ENCODE data around the gene NCOA7.
"Not testable (repeated sequence)": the region's sequence is repeated elsewhere in the genome, so short reads cannot be mapped to it uniquely, and the experiment has no call there.

NCOA7 gene

GRCh38 chr6:125912430-125912829 lies 121.7 kb downstream of the NCOA7 start:
- in situ Hi-C loops (cut with MboI; ENCODE audit: low sequenced_read_pairs): not testable (repeated sequence)

DNA sequence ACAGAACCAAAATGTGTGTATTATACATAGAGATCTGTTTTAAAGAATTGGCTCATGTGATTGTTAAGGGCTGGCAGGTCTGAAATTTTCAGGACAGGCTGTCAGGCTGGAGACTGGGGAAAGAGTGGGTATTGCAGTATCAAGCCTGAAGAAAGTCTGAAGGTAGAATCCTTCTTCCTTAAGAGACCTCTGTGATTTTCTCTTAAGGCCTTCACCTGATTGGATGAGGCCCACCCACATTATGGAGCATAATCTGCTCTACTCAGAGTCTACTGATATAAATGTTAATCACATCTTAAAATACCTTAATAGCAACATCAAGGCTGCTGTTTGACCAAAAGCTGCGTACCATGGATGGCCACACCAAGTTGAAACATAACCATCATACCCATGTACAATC lies 122.4 kb downstream of the NCOA7 start:
- in situ Hi-C loops (cut with MboI; ENCODE audit: low sequenced_read_pairs): no loop called here

- in situ Hi-C loops (cut with MboI; ENCODE audit: low sequenced_read_pairs): no loop called here
Measured at GRCh38 chr6:125913864-125914351, 123.1 kb downstream of the NCOA7 start.

DNA sequence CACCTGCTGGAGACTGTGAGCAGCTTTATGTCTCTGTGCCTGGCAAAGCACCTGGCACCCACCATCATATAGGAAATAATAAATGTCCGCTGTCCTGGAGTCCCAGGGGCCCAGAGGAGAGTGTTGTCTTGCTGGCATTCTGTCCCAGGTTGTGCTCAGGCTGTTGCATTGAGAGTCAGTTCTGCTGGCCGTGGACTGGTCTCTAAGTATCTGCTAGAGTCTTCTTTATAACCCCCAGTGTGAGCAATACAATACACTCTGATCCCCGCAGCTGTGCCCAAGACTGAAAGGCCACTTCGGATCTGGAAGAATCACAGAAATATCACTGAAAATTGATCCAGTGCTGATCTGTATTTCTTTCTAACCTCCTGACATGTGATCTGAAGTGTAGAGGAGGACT lies 127.5 kb downstream of the NCOA7 start:
- in situ Hi-C loops (cut with MboI; ENCODE audit: low sequenced_read_pairs): loop anchor here (5.0 kb wide), 1 partner anchor 34 kb away; no protein-coding TSS in a partner anchor

- in situ Hi-C loops (cut with MboI; ENCODE audit: low sequenced_read_pairs): loop anchor here (5.0 kb wide), 1 partner anchor 33 kb away; no protein-coding TSS in a partner anchor
Measured at GRCh38 chr6:125918681-125919566, 128.2 kb downstream of the NCOA7 start.

- in situ Hi-C loops (cut with MboI; ENCODE audit: low sequenced_read_pairs): loop anchor here (5.0 kb wide), 1 partner anchor 33 kb away; no protein-coding TSS in a partner anchor
Measured at GRCh38 chr6:125919618-125920017, 128.9 kb downstream of the NCOA7 start.

DNA sequence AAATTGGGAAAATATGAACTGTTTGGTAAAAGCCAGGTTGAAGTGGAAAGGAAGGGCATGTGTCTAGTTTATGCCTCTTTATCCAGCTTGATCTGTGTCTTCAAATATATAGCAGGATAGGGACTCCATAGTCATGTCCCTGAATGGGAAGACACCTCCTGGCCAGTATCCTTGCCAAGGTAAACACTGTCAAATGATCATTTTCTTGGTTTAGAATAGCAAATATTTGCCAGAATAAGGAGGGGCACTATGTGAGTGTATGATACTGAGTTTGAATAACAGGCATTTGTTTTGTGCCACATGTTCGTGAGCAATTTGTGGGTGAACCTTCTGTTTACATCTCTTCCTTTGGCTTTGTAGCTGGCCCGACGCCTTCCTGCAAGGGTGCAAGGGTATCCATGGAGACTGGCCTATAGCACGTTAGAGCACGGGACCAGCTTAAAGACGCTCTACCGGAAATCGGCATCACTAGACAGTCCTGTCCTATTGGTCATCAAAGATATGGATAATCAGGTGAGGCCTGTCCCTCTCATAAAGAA lies 131.6 kb downstream of the NCOA7 start:
- in situ Hi-C loops (cut with MboI; ENCODE audit: low sequenced_read_pairs): no loop called here

GRCh38 chr6:125923366-125923877 lies 132.7 kb downstream of the NCOA7 start:
- in situ Hi-C loops (cut with MboI; ENCODE audit: low sequenced_read_pairs): no loop called here

GRCh38 chr6:125924169-125924568 lies 133.4 kb downstream of the NCOA7 start:
- in situ Hi-C loops (cut with MboI; ENCODE audit: low sequenced_read_pairs): no loop called here

GRCh38 chr6:125924697-125925358 lies 134.1 kb downstream of the NCOA7 start:
- in situ Hi-C loops (cut with MboI; ENCODE audit: low sequenced_read_pairs): no loop called here

- in situ Hi-C loops (cut with MboI; ENCODE audit: low sequenced_read_pairs): no loop called here
Measured at GRCh38 chr6:125926711-125927110, 136.0 kb downstream of the NCOA7 start.

GRCh38 chr6:125927761-125928160 lies 137.0 kb downstream of the NCOA7 start:
- in situ Hi-C loops (cut with MboI; ENCODE audit: low sequenced_read_pairs): no loop called here

DNA sequence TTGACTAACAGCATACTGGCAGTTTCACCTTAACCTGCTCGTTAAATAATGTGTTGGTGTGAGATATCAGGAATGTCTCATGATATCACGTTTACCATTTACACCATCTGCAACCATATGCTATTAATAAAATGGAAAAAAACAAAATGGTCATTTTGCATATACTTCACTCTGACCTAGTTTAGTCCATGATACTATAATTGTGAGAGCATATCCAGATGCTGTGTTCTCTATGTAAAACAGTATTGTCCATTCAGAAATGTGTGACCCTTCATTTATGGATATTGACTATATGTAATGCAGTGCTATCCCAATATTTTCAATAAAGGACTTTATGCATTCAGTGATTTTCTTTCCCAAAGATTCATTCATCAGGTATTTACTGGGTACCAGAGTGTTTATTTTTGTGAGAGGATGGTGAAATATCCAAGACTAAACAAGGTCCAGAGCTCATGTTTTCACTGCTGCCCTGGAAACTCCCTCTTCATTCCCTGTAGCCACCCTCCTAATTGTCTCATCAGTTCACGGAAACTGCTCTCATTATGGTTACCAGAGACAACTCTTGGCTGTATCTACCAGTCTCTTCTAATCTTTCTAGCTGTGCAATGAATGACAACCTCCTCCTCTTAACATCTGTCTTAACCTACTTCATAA lies 140.1 kb downstream of the NCOA7 start:
- in situ Hi-C loops (cut with MboI; ENCODE audit: low sequenced_read_pairs): no loop called here

GRCh38 chr6:125931733-125932450 lies 141.1 kb downstream of the NCOA7 start:
- in situ Hi-C loops (cut with MboI; ENCODE audit: low sequenced_read_pairs): no loop called here

DNA sequence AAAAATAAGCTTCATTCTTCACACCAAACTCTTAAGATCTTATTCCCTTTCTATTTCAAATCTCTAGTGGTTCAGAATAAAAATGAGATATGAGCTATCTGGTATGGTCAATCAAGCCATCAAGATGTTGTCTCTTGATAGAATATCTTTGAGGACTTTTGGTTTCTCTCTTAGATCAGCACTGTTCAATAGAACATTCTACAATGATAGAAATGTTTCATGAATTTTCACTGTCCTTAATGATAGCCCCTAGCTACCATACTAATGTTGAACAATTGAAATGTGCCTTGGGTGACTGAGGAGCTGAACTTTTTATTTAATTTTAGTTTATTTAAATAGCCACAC lies 141.7 kb downstream of the NCOA7 start:
- in situ Hi-C loops (cut with MboI; ENCODE audit: low sequenced_read_pairs): no loop called here

DNA sequence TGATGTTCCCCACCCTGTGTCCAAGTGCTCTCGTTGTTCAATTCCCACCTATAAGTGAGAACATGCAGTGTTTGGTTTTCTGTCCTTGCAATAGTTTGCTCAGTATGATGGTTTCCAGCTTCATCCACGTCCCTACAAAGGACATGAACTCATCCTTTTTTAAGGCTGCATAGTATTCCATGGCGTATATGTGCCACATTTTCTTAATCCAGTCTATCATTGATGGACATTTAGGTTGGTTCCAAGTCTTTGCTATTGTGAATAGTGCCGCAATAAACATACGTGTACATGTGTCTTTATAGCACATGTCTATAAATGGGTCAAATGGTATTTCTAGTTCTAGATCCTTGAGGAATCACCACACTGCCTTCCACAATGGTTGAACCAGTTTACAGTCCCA lies 144.8 kb downstream of the NCOA7 start:
- in situ Hi-C loops (cut with MboI; ENCODE audit: low sequenced_read_pairs): not testable (repeated sequence)

GRCh38 chr6:125939026-125939425 lies 148.3 kb downstream of the NCOA7 start:
- in situ Hi-C loops (cut with MboI; ENCODE audit: low sequenced_read_pairs): no loop called here

- in situ Hi-C loops (cut with MboI; ENCODE audit: low sequenced_read_pairs): no loop called here
Measured at GRCh38 chr6:125939791-125940190, 149.0 kb downstream of the NCOA7 start.

- in situ Hi-C loops (cut with MboI; ENCODE audit: low sequenced_read_pairs): no loop called here
Measured at GRCh38 chr6:125940247-125941041, 149.7 kb downstream of the NCOA7 start.

Data from HL-60/S4 (cell line).